CD14-positive monocyte (primary cell): Measurements from ENCODE around the gene OIT3. TPM values are rescaled to one million over a fixed set of nuclear protein-coding genes. Genes with fewer than 3 reads are reported as not detected.
A peak's percentile ranks its signal among the peaks of the same experiment; 100 is the strongest.

Experiments used
- DNase-seq, 3 donors: peaks; one replicate each; pipeline ENCODE4 v3.0.0-alpha.2; 2011 to 2022
- H2AFZ ChIP-seq: 2 replicates; pipeline ENCODE4 v1.6.0; 2012; ENCODE audit warnings: mild to moderate bottlenecking, low read depth, low read length, inconsistent platforms; ENCODE audit not compliant: insufficient read depth, poor library complexity, severe bottlenecking
- H3K27ac ChIP-seq, 2 donors: 1 replicate in 1 of 2; 2 replicates in 1 of 2; pipeline ENCODE4 v1.5.1; 2012 to 2013; ENCODE audit warnings: low read length in 2 of 2, control low read depth in 1 of 2, inconsistent platforms in 1 of 2, low read depth in 1 of 2, mild to moderate bottlenecking in 1 of 2
- H3K27me3 ChIP-seq, 2 donors: one replicate each; pipeline versions ENCODE4 v1.6.0 to v1.6.1; 2011 to 2013; ENCODE audit warnings: low read length in 2 of 2; ENCODE audit not compliant: control insufficient read depth in 2 of 2, insufficient read depth in 2 of 2
- H3K36me3 ChIP-seq, 2 donors: replicated peaks in 1 of 2; 1 replicate in 1 of 2; 2 replicates in 1 of 2; pipeline versions ENCODE4 v1.5.1 to v1.6.1; 2012 to 2013; ENCODE audit warnings: low read length in 2 of 2, control low read depth in 1 of 2, inconsistent platforms in 1 of 2, mild to moderate bottlenecking in 1 of 2; ENCODE audit not compliant: insufficient read depth in 2 of 2, control insufficient read depth in 1 of 2
- H3K4me1 ChIP-seq, 2 donors: 1 replicate in 1 of 2; 2 replicates in 1 of 2; pipeline versions ENCODE4 v1.5.1 to v1.6.1; 2012 to 2013; ENCODE audit warnings: low read length in 2 of 2, control low read depth in 1 of 2, inconsistent platforms in 1 of 2, mild to moderate bottlenecking in 1 of 2, moderate library complexity in 1 of 2; ENCODE audit not compliant: insufficient read depth in 2 of 2, control insufficient read depth in 1 of 2
- H3K4me2 ChIP-seq: replicated peaks from 2 replicates; pipeline ENCODE3; 2012; ENCODE audit warnings: low read length, moderate library complexity, mild to moderate bottlenecking; ENCODE audit not compliant: poor library complexity, severe bottlenecking; ENCODE audit errors: extremely low read depth
- H3K4me3 ChIP-seq, 3 experiments: fragments of 200-600 bp in 1 of 3; sonication (generic) in 1 of 3; replicated peaks in 1 of 3; 1 replicate in 2 of 3; 2 replicates in 1 of 3; pipeline ENCODE4 v1.5.1; 2011 to 2013; ENCODE audit warnings: low read length in 3 of 3, mild to moderate bottlenecking in 3 of 3, control low read depth in 2 of 3, low read depth in 2 of 3, inconsistent platforms in 1 of 3, moderate library complexity in 1 of 3
- H3K79me2 ChIP-seq: 2 replicates; pipeline ENCODE4 v1.6.0; 2012; ENCODE audit warnings: mild to moderate bottlenecking, control low read depth, inconsistent platforms, low read length, moderate library complexity; ENCODE audit not compliant: insufficient read depth
- H3K9ac ChIP-seq: 2 replicates; pipeline ENCODE4 v1.6.0; 2017; ENCODE audit warnings: low read length, mild to moderate bottlenecking; ENCODE audit not compliant: insufficient read depth, poor library complexity, severe bottlenecking
- H3K9me3 ChIP-seq, 2 donors: replicated peaks in 1 of 2; 1 replicate in 1 of 2; 2 replicates in 1 of 2; pipeline versions ENCODE4 v1.5.1 to v1.6.1; 2012 to 2013; ENCODE audit warnings: low read length in 2 of 2, control low read depth in 1 of 2; ENCODE audit not compliant: control insufficient read depth in 1 of 2, insufficient read depth in 1 of 2
- H4K20me1 ChIP-seq: 2 replicates; pipeline ENCODE4 v1.6.0; 2012; ENCODE audit warnings: mild to moderate bottlenecking, low read length, control low read depth, moderate library complexity; ENCODE audit not compliant: insufficient read depth
- H3K27ac Mint-ChIP-seq, 7 donors: one replicate each; pipeline ENCODE4 v1.8.0; 2020; ENCODE audit warnings: mild to moderate bottlenecking in 7 of 7, mixed read lengths in 7 of 7, moderate library complexity in 6 of 7, inconsistent platforms in 2 of 7
- H3K27me3 Mint-ChIP-seq, 3 donors: one replicate each; pipeline ENCODE4 v1.8.0; 2021 to 2022; ENCODE audit warnings: low read depth in 3 of 3, mild to moderate bottlenecking in 3 of 3, mixed read lengths in 3 of 3, moderate library complexity in 3 of 3, inconsistent platforms in 1 of 3
- H3K36me3 Mint-ChIP-seq, 2 donors: one replicate each; pipeline ENCODE4 v1.8.0; 2020; ENCODE audit warnings: mixed read lengths in 2 of 2, inconsistent platforms in 1 of 2, mild to moderate bottlenecking in 1 of 2
- H3K4me1 Mint-ChIP-seq: one replicate; pipeline ENCODE4 v1.8.0; 2020; ENCODE audit warnings: mild to moderate bottlenecking, mixed read lengths
- H3K4me3 Mint-ChIP-seq, 2 donors: one replicate each; pipeline ENCODE4 v1.8.0; 2020; ENCODE audit warnings: mild to moderate bottlenecking in 2 of 2, mixed read lengths in 2 of 2, moderate library complexity in 1 of 2
- H3K9me3 Mint-ChIP-seq, 7 donors: one replicate each; pipeline ENCODE4 v1.8.0; 2020 to 2022; ENCODE audit warnings: mixed read lengths in 7 of 7, mild to moderate bottlenecking in 6 of 7, moderate library complexity in 6 of 7, inconsistent platforms in 2 of 7
- WGBS: methylation state at CpG from one replicate; pipeline ENCODE4 v1.1.5; 2013; ENCODE audit warnings: missing lambda C conversion rate; ENCODE audit not compliant: insufficient coverage; 5-methylcytosine and 5-hydroxymethylcytosine counted together
- intact Hi-C, 2 donors: fragments of 100-400 bp; cut with micrococcal nuclease; formaldehyde crosslinking; loops; one replicate each; pipeline versions ENCODE4 v1.15.0 to v1.15.1; 2023
- polyA plus RNA-seq, 3 donors: library from polyadenylated mRNA; depleted of rRNA in 1 of 3; unstranded in 2 of 3; stranded (reverse) in 1 of 3; fragments of 300-500 nt in 2 of 3; fragments of >200 nt in 1 of 3; fragmentation: Illumina TruSeq in 2 of 3; gene quantifications; 1 replicate in 2 of 3; 2 replicates in 1 of 3; pipeline ENCODE4 v1.2.3, GENCODE V29; 2012 to 2021
- TF ChIP-seq, protein P1 (sequence below): fragments of 200-600 bp; IDR thresholded peaks from one replicate; pipeline ENCODE4 v1.8.0; 2022; ENCODE audit warnings: antibody characterized with exemption, mild to moderate bottlenecking

The OIT3 gene
- polyA plus RNA-seq, 3 donors = 0.08 TPM; not detected in 2

DNA sequence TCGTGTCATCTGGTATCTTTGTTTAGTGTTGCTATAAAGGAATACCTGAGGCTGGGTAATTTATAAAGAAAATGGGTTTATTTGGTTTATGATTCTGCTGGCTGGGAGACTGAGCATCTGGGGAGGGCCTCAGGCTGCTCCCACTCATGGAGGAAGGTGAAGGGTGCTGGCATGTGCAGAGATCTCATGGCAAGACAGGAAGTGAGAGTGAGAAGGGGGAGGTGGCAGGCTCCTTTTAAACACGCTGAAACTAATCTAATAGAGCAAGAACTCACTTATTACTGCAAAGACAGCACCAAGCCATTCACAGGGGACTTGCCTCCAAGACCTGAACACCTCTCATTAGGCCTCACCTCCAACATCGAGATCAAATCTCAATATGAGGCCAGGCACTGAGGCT lies 11.3 kb downstream of the OIT3 start:
- Histone ChIP-seq H3K4me3 (no peak overlapping the region), H3K4me2 (no peak overlapping the region), H3K4me1 (peaks cover 13 to 14% of the 10 kb centered on the region in 2 donors), H3K79me2 (no peaks in the 10 kb centered on the region), H3K27me3 (no peaks in the 10 kb centered on the region), H3K9me3 (no peaks in the 10 kb centered on the region), H3K36me3 (no peaks in the 10 kb centered on the region), H2AFZ (peak overlapping the region; percentile 53), H3K27ac (no peak overlapping the region), H3K9ac (no peak overlapping the region), H4K20me1 (no peaks in the 10 kb centered on the region)
- Mint-ChIP-seq H3K36me3 (no peaks in the 10 kb centered on the region), H3K9me3 (peaks cover 0 to 2% (median 0%) of the 10 kb centered on the region in 7 donors), H3K4me1 (peaks cover 27% of the 10 kb centered on the region), H3K27me3 (peaks cover 0 to 4% (median 1%) of the 10 kb centered on the region in 3 donors), H3K4me3 (no peak overlapping the region), H3K27ac (peak overlapping the region in 4 of 7 donors; percentile 12 to 79 (median 53))
- intact Hi-C loops = no loop called here
- DNase-seq = no peak
- TF ChIP-seq, protein P1, sequence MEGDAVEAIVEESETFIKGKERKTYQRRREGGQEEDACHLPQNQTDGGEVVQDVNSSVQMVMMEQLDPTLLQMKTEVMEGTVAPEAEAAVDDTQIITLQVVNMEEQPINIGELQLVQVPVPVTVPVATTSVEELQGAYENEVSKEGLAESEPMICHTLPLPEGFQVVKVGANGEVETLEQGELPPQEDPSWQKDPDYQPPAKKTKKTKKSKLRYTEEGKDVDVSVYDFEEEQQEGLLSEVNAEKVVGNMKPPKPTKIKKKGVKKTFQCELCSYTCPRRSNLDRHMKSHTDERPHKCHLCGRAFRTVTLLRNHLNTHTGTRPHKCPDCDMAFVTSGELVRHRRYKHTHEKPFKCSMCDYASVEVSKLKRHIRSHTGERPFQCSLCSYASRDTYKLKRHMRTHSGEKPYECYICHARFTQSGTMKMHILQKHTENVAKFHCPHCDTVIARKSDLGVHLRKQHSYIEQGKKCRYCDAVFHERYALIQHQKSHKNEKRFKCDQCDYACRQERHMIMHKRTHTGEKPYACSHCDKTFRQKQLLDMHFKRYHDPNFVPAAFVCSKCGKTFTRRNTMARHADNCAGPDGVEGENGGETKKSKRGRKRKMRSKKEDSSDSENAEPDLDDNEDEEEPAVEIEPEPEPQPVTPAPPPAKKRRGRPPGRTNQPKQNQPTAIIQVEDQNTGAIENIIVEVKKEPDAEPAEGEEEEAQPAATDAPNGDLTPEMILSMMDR = no peak
- 100% methylated on average over 2 of the region's 3 CpGs for WGBS

DNA sequence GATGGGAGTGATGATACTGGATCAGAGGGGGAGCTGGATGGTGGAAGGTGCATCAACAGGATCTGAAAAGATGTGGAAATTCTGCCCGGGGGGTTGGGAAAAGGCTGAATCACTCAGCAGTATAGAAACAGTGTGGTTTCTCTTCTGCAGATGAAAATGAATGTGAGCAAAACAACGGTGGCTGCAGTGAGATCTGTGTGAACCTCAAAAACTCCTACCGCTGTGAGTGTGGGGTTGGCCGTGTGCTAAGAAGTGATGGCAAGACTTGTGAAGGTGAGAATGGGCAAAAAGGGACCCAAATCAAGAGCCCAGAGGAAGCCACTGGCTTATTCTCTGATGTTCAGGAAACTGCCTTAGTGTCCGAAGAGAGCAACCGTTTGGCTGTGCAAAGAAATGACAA lies 12.9 kb downstream of the OIT3 start:
- no peaks in the 10 kb centered on the region for H3K79me2 ChIP-seq
- H3K9me3 ChIP-seq = no peaks in the 10 kb centered on the region
- 70% methylated on average over 6 of the region's 6 CpGs for WGBS
- H4K20me1 ChIP-seq = no peaks in the 10 kb centered on the region
- intact Hi-C loops = no loop called here
- no peaks in the 10 kb centered on the region for H3K27me3 ChIP-seq
- DNase-seq = no peak
- H3K4me3 ChIP-seq = no peak overlapping the region
- peaks cover 13 to 14% of the 10 kb centered on the region in 2 donors for H3K4me1 ChIP-seq
- H3K9me3 Mint-ChIP-seq = peaks cover 0 to 2% (median 0%) of the 10 kb centered on the region in 7 donors
- peak overlapping the region in 1 of 7 donors; percentile 2 for H3K27ac Mint-ChIP-seq
- H3K4me2 ChIP-seq = no peak overlapping the region
- H3K4me1 Mint-ChIP-seq = peaks cover 27% of the 10 kb centered on the region
- no peak overlapping the region for H2AFZ ChIP-seq
- TF ChIP-seq, protein P1 = no peak
- H3K36me3 ChIP-seq = no peaks in the 10 kb centered on the region
- H3K9ac ChIP-seq = no peak overlapping the region
- H3K27ac ChIP-seq = no peak overlapping the region
- H3K36me3 Mint-ChIP-seq = no peaks in the 10 kb centered on the region
- H3K27me3 Mint-ChIP-seq = peaks cover 0 to 4% (median 1%) of the 10 kb centered on the region in 3 donors
- H3K4me3 Mint-ChIP-seq = no peak overlapping the region
